Measurements from ENCODE around the gene NGLY1. TPM values are rescaled to one million over a fixed set of nuclear protein-coding genes. Genes with fewer than 3 reads are reported as not detected.

The NGLY1 gene
- total RNA-seq, 1 experiment from 2014 or later = 45.4 TPM

- BruUV-seq (replicated peaks) = no TSS peak
- Mint-ChIP-seq H3K27ac (ENCODE audit: low read depth, unreplicated experiment) (no peak overlapping the region), H3K9me3 (ENCODE audit: unreplicated experiment) (no peaks in the 10 kb centered on the region), H3K4me1 (ENCODE audit: insufficient read depth, unreplicated experiment) (no peaks in the 10 kb centered on the region), H3K36me3 (ENCODE audit: insufficient read depth, unreplicated experiment) (no peaks in the 10 kb centered on the region), H3K4me3 (ENCODE audit: unreplicated experiment) (no peak overlapping the region), H3K27me3 (ENCODE audit: insufficient read depth, unreplicated experiment) (peaks cover 12% of the 10 kb centered on the region)
- TF ChIP-seq CTCF (IDR thresholded peaks at IDR 0.05; ENCODE audit: unreplicated experiment) = no peak
- ChIA-PET POLR2A (no interaction called here), CTCF (no interaction called here)
- DNase-seq (ENCODE audit: unreplicated experiment) = no peak
- intact Hi-C loops (cut with micrococcal nuclease) = no loop called here
These were observed 90.0 kb downstream of the NGLY1 start for GRCh38 chr3:25693238-25693637.

DNA sequence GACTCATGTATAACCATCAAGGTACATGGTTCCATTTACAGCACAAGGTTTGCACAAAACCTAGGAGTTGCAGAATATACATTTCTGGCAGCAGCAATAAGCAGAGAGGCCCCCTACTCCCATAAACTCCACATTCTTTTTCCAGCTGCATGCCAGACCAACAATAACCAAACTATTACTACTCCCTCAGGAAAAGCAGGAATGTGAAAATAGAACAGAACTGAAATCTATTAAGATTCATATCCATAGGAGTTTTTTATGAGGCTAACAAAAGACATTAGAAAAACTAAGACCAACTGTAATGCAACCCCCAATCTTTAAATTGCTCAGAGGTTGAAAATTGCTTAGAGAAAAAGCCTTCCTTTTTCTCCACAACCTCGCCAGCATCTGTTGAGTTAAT lies 90.9 kb downstream of the NGLY1 start:
- no peak overlapping the region for H3K4me3 Mint-ChIP-seq (ENCODE audit: unreplicated experiment)
- no TSS peak for BruUV-seq (replicated peaks)
- no peak overlapping the region for H3K27ac Mint-ChIP-seq (ENCODE audit: low read depth, unreplicated experiment)
- H3K36me3 Mint-ChIP-seq (ENCODE audit: insufficient read depth, unreplicated experiment) = no peaks in the 10 kb centered on the region
- no peaks in the 10 kb centered on the region for H3K9me3 Mint-ChIP-seq (ENCODE audit: unreplicated experiment)
- CTCF ChIA-PET = no interaction called here
- TF ChIP-seq CTCF (IDR thresholded peaks at IDR 0.05; ENCODE audit: unreplicated experiment) = no peak
- POLR2A ChIA-PET = interaction anchor here (0.5 kb wide), 1 partner anchor 26 kb away, joined by 3 read pairs; no protein-coding TSS in a partner anchor
- H3K4me1 Mint-ChIP-seq (ENCODE audit: insufficient read depth, unreplicated experiment) = no peaks in the 10 kb centered on the region
- H3K27me3 Mint-ChIP-seq (ENCODE audit: insufficient read depth, unreplicated experiment) = peaks cover 16% of the 10 kb centered on the region
- no peak for DNase-seq (ENCODE audit: unreplicated experiment)
- intact Hi-C loops (cut with micrococcal nuclease) = no loop called here

DNA sequence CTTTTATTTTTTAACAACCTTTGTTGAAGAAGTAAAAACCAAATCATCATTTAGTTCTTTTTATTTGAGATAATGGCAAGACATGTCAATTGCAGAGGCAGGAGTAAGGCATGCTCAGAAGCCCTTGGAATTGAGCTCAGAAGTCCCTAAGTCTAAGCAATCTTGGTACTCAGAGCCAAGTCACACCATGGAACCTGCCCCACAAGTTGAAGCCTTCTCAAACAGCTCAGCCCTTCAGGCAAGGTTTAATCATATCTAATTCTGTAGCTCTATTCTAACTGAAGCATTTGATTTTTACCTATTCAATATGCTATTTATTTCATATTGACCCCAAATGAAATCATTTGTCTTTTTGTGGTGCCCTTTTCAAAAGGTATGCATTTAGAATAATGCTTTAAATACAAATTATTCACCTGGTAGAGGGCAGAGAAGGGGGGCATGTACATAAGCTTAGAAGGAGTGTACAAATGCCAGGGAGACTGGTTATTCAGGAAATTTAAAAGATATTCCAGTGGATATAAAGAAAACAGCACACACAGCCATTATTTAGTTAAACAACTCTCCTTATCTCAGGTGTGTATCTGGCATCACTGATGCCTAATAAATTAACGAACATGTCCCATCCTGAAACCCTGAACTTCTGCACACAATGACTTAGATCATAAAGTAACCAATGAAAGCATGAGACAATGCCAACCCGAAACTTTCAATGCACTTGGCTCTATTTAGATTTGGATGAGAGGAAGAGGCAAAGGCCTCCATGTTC lies 92.3 kb downstream of the NGLY1 start:
- no peaks in the 10 kb centered on the region for H3K36me3 Mint-ChIP-seq (ENCODE audit: insufficient read depth, unreplicated experiment)
- TF ChIP-seq CTCF (IDR thresholded peaks at IDR 0.05; ENCODE audit: unreplicated experiment) = no peak
- BruUV-seq (replicated peaks) = no TSS peak
- intact Hi-C loops (cut with micrococcal nuclease) = no loop called here
- no peak overlapping the region for H3K4me3 Mint-ChIP-seq (ENCODE audit: unreplicated experiment)
- no peaks in the 10 kb centered on the region for H3K9me3 Mint-ChIP-seq (ENCODE audit: unreplicated experiment)
- ChIA-PET CTCF (interaction anchor here (0.7 kb wide), 1 partner anchor 14 kb away, joined by 4 read pairs; no protein-coding TSS in a partner anchor), POLR2A (interaction anchor here (0.5 kb wide), 1 partner anchor 31 kb away, joined by 3 read pairs; no protein-coding TSS in a partner anchor)
- no peak overlapping the region for H3K27ac Mint-ChIP-seq (ENCODE audit: low read depth, unreplicated experiment)
- H3K27me3 Mint-ChIP-seq (ENCODE audit: insufficient read depth, unreplicated experiment) = peaks cover 16% of the 10 kb centered on the region
- H3K4me1 Mint-ChIP-seq (ENCODE audit: insufficient read depth, unreplicated experiment) = no peaks in the 10 kb centered on the region
- no peak for DNase-seq (ENCODE audit: unreplicated experiment)

DNA sequence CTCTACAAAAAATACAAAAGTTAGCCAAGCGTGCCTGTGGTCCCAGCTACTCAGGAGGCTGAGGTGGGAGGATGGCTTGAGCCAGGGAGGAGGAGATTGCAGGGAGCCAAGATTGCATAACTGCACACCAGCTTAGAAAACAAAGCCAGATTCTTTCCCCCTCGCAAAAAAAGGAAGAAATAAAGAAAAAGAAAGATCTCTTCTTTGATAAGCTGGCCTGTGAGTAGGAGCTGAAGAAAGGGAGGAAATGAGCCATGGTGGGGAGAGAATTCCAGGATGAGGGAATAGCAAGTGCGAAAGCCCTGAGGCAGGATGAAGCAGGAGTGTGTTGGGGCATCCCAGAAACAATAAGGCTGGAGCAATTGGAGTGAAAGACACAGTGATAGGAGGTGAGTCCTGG lies 94.0 kb downstream of the NGLY1 start:
- POLR2A ChIA-PET = interaction anchor here (1.1 kb wide), 1 partner anchor 18 kb away, joined by 3 read pairs; no protein-coding TSS in a partner anchor

More for the DNA sequence above, 94.0 kb downstream of the NGLY1 start:
- TF ChIP-seq CTCF (IDR thresholded peaks at IDR 0.05; ENCODE audit: unreplicated experiment) = no peak
- no peak for DNase-seq (ENCODE audit: unreplicated experiment)
- peaks cover 16% of the 10 kb centered on the region for H3K27me3 Mint-ChIP-seq (ENCODE audit: insufficient read depth, unreplicated experiment)
- CTCF ChIA-PET = no interaction called here
- no peak overlapping the region for H3K27ac Mint-ChIP-seq (ENCODE audit: low read depth, unreplicated experiment)
- H3K4me3 Mint-ChIP-seq (ENCODE audit: unreplicated experiment) = no peak overlapping the region
- intact Hi-C loops (cut with micrococcal nuclease) = no loop called here
- no TSS peak for BruUV-seq (replicated peaks)
- H3K9me3 Mint-ChIP-seq (ENCODE audit: unreplicated experiment) = no peaks in the 10 kb centered on the region
- no peaks in the 10 kb centered on the region for H3K36me3 Mint-ChIP-seq (ENCODE audit: insufficient read depth, unreplicated experiment)
- no peaks in the 10 kb centered on the region for H3K4me1 Mint-ChIP-seq (ENCODE audit: insufficient read depth, unreplicated experiment)

Data from MCF 10A (cell line).